Ramos (cell line): ENCODE results near the gene HFE.

Experiments
- in situ Hi-C: fragments of 300-500 bp; cut with MboI; formaldehyde crosslinking; loops from one replicate; pipeline ENCODE4 v1.14.3; 2022; ENCODE audit warnings: low sequenced_read_pairs; ENCODE audit not compliant: unreplicated experiment

Gene HFE

DNA sequence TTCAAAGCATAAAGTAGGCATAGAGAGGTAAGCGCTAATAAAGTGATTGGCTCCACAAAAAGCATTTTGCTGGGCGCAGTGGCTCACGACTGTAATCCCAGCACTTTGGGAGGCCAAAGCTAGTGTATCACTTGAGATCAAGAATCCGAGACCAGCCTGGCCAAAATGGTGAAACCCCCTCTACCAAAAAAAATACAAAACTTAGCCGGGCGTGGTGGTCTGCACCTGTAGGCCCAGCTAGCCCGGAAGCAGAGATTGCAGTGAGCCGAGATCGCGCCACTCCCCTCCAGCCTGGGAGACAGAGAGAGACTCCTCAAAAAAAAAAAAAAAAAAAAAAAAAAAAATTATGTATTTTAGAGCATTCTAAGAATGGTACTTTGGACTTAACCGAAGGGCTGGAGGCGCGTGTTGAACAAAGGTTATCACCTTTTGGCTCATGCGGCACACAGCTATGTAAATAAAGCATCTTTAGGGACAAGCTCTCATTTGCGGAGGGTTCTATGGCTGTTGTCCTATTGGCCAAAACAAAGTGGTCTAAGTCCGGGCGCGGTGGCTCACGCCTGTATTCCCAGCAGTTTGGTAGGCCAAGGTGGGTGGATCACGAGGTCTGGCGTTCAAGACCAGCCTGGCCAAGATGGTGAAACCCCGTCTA lies 17.4 kb downstream of the HFE start:
- in situ Hi-C loops, result loop anchor here (5.0 kb wide), 1 partner anchor 47 kb away; a partner anchor contains a TSS

DNA sequence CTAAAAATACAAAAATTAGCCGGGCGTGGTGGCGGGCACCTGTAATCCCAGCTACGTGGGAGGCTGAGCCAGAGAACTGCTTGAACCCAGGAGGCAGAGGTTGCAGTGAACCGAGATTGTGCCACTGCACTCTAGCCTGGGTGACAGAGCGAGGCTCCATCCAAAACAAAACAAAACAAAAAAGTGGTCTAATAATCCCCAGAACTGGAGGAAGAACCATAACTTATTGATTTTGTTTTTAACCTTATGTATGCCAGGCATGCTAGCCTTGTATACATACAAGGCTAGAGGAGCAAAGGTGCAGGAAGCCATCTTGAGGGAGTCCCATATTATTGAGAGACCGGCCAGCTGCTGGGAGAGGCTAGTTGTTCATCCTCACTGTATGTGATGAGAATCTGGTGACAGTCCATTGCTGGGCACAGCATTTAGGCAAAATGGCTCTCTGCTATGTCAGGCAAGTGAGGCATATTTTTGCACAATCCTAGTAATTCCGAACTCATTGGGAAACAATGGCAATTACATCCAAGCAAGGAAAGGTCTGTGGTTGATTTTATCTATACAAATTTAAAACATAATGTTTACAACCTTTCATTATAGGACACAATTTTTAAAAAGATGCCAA lies 18.0 kb downstream of the HFE start:
- in situ Hi-C loops, result no loop called here

DNA sequence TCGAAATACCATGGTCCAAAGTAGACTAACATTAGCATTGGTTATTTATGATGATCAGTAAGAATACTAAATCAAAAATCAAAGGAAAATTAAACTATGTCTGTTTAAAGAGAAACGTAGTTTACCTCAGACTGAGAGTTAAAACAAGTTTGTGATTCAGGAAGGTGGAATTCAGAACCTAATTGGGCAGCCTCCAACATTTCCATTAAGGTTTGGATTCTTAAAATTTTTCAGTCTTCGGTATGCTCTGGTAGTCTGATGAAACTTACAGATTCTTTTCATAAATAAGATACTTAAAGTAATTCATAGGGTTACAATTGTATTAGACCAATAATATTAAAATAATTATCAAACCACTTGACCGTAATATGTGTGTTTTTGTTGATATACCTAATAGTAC lies 18.6 kb downstream of the HFE start:
- in situ Hi-C loops, result no loop called here

DNA sequence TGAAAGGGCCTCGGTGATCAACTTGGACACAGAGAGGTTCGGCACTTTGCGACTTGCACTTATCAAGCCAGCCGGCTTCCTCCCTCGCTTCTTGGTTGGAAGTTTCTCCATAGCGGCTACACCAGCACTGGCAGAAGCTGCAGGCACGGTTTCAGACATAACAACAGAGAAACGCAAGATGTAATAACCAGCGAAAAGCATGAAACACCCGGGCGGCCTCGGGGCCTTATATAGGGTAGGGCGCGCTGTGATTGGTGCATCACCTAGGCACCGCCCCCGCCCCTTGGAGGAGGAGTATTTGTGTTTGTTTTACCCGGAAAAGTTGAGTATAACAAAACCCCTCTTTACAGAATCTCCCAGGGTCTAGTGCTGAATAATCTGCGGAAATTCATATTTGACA lies 20.7 kb downstream of the HFE start:
- in situ Hi-C loops, result no loop called here

DNA sequence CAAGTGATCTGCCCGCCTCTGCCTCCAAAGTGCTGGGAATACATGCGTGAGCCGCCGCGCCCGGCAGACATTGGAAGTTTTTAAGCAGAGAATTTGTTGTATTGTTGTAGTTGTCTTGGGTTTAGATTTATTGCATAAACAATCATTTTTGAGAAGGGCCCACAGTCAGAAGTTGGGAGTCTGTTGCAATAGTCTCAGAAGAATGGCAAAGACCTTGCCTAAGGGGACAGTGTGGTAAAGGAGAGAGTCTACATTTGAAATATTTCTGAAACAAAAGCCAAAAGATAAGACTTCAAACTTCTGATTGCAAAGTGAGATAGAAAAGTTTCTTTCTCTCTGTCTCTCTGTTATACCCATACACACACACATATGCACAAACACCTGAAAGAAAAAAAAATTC lies 22.5 kb downstream of the HFE start:
- in situ Hi-C loops, result no loop called here

DNA sequence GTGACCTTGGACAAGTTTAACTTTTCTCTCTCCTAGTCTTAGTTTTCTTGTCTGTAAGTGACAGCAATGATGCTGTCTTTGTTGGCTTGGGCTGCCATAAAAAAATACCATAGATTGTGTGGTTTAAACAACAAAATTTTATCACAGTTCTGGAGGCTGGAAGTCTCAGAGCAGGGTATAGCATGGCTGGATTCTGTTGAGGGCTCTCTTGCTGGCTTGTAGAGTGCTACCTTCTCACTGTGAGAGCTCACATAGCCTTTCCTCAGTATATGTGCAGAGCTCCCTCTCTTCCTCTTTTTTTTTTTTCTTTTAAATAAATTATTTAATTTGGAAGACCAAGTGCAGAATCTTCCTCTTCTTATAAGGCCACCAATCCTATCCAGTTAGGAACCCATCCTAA lies 26.3 kb downstream of the HFE start:
- in situ Hi-C loops, result no loop called here

DNA sequence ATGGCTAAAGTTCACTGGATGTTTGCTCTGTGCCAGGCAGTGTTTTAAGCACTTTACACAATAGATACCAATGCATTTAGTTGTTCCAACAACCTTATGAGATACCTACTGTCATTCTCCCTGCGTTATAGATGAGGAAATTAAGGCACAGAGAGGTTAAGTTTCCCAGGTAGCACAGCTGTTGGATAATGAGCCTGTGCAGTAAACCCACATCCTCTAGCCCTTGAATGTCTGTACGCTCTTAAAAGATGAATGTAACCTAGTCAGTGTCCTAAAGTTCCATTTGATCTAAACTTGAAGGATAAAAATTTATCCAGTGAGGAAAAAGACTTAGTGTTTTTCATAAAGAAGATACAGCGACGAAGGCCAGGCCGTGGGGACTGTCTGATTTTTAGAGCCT lies 28.0 kb downstream of the HFE start:
- in situ Hi-C loops, result no loop called here

DNA sequence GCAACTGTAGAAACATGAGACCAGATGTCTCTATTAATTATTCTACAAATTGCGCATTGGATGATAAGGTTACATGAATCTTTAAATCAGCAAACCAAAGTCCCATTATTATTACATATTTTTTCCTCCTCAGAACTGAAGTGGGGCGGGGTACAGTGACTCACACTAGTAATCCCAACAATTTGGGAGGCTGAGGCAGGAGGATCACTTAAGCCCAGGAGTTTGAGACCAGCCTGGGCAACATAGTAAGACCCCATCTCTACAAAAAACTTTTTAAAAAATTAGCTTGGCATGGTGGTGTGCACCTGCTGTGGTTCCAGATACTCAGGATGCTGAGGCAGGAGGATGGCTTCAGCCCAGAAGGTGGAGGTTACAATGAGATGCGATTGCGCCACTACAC lies 29.0 kb downstream of the HFE start:
- in situ Hi-C loops, result no loop called here

DNA sequence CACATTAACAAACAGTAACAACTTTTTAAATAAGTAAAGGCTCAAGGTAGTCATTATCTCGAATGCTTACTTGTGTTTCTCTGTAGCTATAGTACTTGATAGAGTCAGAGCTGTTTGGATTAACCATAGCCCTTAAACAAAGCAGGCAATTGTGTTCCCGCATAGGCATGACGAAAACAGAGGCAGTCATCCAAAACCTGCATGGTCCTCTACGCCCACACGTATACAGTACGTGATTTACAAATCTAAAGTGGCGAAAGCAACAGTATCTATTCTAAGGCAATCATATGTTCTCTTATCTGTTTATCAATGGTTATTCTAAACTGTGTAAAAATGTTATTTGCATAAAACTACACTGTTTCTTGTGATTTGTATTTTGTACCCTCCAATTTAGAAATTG lies 31.8 kb downstream of the HFE start:
- in situ Hi-C loops, result no loop called here

DNA sequence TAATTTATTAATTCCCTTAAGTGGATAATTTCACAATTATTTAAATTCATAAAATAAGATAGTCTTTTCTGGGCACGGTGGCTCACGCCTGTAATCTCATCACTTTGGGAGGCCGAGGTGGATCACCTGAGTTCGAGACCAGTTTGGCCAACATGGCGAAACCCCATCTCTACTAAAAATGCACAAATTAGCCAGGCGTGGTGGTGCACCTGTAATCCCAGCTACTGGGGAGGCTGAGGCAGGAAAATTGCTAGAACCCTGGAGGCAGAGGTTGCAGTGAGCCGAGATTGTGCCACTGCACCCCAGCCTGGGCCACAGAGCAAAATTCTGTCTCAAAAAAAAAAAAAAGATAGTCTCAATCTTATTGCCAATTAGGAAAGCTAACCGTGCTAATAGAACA lies 32.9 kb downstream of the HFE start:
- in situ Hi-C loops, result loop anchor here (5.0 to 10.0 kb wide), 2 partner anchors 1012 to 1695 kb away; a partner anchor contains a TSS

DNA sequence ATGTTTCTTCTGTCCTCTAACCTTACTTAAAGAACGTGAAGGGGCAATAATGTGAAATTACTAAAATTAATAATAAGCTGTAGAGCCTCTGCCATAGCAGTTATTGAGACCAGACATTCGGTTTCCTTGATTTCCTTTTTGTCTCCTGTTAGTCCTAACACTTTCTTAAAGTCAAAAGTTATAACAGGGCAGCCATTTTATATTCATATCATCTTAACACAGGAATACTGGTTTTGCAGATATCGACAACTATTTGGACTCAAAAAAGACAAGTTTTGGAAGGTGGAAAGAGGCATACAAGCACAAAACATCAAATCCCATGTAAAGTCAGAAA lies 33.5 kb downstream of the HFE start:
- in situ Hi-C loops, result loop anchor here (5.0 to 10.0 kb wide), 2 partner anchors 1012 to 1694 kb away; a partner anchor contains a TSS

DNA sequence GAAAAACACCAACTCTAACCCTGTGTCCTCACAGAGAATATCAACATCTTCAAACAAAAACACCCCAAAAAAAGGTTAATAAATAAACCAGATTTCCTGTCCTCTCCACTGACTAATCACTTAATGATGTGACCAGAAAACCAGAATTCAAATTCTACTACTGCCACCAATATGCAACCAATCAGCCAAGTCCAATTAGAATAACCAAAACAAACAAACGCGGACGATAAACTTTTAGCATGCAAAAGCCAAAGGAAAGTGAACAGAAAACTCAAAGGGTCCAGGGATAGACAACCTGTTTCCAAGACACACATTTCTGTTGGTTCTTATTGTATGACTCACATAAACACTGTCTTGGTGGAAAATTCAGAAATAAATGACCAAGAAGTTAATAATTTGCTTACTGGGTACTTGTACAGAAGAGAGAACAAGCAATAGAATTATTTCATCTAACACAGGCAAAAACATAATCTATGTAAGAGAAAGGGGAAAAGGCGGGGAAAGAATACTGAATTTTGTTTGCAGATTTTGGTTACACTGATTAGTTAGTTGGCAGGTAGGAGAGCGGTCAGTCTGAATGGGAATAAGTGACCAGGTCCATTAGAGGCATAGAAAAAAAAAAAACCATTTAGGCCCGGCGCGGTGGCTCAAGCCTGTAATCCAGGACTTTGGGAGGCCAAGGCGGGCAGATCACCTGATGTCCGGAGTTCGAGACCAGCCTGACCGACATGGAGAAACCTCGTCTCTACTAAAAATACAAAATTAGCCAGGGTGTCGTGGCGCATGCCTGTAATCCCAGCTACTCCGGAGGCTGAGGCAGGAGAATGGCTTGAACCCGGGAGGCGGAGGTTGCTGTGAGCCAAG lies 34.1 kb downstream of the HFE start:
- in situ Hi-C loops, result loop anchor here (5.0 to 10.0 kb wide), 2 partner anchors 1011 to 1693 kb away; a partner anchor contains a TSS

DNA sequence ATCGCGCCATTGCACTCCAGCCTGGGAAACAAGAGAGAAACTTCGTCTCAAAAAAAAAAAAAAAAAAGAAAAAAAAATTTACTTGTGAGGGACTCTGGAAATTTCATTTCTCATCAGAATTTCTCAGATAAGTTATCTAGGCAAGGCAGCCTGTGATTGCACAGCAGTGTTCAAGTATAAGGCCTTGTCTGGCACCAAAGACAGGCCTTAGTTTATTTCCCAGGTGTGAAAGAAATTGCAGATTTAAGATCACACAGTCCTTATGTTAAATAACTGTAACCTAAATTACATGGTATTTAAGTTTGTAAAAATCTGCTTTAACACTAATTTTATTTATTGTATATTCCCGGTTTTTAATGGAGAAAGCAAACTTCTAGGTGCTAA lies 34.8 kb downstream of the HFE start:
- in situ Hi-C loops, result loop anchor here (5.0 to 10.0 kb wide), 2 partner anchors 1010 to 1693 kb away; a partner anchor contains a TSS

DNA sequence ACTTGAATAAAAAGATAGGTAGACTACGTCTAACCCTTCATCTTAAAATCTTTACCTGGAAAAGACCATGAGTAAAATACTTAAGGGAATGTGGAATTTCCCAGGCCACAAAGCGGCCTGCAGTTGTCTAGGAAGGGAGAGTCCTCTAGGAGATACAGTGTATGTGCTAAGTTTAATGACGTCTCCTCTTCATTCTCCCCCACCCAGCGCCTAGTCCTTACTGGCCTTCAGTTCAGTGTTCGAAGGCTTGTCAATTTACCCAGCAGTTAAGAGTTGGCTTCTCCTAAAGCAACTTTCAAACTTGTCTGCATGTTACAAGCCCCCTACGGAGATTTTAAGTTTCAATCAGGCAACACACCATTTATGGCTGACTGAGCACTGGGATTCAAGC lies 35.2 kb downstream of the HFE start:
- in situ Hi-C loops, result loop anchor here (5.0 to 10.0 kb wide), 2 partner anchors 1010 to 1692 kb away; a partner anchor contains a TSS

DNA sequence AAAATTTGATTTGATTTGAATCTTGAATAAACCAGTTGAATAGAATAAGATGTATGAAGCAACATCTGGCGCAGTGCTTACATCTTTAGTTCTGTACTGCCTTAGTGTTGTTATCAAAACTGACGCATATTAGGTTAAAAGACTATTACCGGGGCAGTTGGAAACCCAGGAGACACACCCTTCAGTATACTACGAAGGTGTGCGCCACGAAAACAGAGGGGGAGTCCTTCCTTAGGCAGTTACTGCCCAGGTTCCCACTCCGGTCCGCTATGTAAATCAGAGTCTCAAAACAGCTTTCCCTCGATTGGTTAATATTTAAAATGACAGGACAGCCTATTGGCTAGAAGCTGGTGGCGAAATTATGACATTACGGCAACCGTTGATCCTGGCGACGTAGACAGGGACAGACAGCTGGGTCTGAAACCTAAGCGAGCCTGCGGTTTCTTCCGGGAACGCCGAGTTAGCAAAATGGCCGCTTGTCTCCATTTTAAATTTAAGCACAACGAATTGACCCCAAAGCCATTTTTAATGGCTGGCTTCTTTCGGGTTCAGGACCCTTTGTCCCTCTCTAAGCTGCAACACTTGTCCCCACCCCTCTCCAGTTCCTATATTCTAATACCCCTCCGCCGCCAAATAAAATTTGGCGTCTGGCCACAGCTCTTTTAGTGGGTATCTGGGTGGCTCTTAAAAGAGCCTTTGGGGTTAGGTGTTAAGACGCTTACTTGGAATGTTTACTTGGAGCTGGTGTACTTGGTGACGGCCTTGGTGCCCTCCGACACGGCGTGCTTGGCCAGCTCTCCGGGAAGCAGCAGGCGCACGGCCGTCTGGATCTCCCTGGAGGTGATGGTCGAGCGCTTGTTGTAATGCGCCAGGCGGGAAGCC lies 35.8 kb downstream of the HFE start:
- in situ Hi-C loops, result loop anchor here (5.0 to 10.0 kb wide), 2 partner anchors 1009 to 1692 kb away; a partner anchor contains a TSS

DNA sequence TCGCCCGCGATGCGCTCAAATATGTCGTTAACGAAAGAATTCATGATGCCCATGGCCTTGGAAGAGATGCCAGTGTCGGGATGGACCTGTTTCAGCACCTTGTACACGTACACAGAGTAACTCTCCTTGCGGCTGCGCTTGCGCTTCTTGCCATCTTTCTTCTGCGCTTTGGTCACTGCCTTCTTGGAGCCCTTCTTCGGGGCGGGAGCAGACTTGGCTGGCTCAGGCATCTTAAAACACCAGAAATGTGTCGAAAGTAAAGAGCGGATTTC lies 36.4 kb downstream of the HFE start:
- in situ Hi-C loops, result loop anchor here (5.0 to 10.0 kb wide), 2 partner anchors 1009 to 1691 kb away; a partner anchor contains a TSS

DNA sequence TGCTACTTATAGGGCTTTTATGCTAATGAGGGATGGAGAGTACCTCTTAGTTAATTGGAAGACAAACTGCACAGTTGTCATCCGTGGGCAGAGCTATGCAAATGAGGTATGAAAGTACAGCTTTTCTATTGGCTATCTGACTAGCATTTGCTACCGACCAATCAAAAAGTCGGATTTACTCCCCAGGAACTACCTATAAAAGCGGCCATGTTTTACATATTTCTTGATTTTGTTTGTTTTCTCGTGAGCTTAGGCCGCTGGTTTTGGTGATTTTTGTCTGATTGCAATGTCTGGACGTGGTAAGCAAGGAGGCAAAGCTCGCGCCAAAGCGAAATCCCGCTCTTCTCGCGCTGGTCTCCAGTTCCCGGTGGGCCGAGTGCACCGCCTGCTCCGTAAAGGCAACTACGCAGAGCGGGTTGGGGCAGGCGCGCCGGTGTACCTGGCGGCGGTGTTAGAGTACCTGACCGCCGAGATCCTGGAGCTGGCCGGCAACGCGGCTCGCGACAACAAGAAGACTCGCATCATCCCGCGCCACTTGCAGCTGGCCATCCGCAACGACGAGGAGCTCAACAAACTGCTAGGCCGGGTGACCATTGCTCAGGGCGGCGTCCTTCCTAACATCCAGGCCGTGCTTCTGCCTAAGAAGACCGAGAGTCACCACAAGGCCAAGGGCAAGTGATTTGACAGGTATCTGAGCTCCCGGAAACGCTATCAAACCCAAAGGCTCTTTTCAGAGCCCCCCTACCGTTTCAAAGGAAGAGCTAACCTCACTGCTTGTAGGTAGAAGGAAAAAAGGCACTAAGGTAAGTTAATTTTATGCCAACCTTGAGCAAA lies 36.9 kb downstream of the HFE start:
- in situ Hi-C loops, result loop anchor here (5.0 to 10.0 kb wide), 2 partner anchors 1008 to 1691 kb away; a partner anchor contains a TSS

DNA sequence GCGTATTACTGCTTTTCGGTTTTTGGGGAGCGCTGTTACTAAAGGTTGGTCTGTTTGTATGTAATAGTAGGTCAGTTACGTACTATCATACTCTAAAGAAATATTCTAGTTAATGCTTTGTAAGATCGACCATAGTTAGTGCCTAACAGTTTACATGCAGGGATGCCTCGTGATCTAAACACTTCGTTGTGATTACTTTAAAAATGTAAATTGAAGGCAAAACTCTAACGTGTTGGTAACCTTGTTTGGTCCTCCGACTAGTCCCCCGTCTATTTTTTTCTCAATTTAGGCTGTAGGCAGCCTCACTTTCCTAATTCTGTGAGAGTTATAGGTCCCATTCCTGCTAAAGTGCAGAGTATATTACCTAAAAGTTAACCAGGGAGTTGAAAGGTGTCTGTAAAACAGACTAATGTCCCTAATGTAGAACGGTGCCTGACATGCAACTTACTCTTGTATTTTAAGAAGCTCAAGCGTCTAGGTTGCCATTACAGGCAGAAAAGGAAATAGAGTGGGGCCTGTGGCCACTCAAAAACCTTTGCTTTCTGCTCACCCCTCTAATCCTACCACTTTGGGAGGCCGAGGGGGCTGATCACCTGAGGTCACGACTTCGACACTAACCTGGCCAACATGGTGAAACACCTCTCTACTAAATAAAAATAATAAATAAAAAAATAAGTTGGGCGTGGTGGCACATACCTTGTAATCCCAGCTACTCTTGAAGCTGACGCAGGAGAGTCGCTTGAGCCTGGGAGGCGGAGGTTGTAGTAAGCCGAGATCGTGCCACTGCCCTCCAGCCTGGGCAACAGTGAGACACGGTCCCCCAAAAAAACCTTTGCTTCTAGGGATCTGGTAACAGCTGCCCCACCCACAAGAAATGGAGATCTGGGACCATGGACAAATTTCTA lies 37.8 kb downstream of the HFE start:
- in situ Hi-C loops, result loop anchor here (5.0 to 10.0 kb wide), 2 partner anchors 1007 to 1690 kb away; a partner anchor contains a TSS
